ENCODE results near the gene ASNSD1.

- TF ChIP-seq CTCF (IDR thresholded peaks at IDR 0.05) = no peak
- TF ChIP-seq POLR2AphosphoS5 (IDR thresholded peaks at IDR 0.05) = no peak
Observed at GRCh38 chr2:189613077-189613636, 48.1 kb upstream of the ASNSD1 start.

Data from sigmoid colon (tissue), 4 donors.